ENCODE data around the gene SEMA3D. TPM values are rescaled to one million over a fixed set of nuclear protein-coding genes. Genes with fewer than 3 reads are reported as not detected.

Gene SEMA3D
- polyA plus RNA-seq, 1 donor from 2014 or later, result 1.6 TPM

- H3K9ac ChIP-seq (ENCODE audit: low read length), result no peak overlapping the region
- H2AFZ ChIP-seq (ENCODE audit: low read depth, low read length), result no peak overlapping the region
- H3K4me2 ChIP-seq (ENCODE audit: low read length), result no peak overlapping the region
- TF ChIP-seq EZH2 (IDR thresholded peaks at IDR 0.05; ENCODE audit: borderline replicate concordance, insufficient read depth, low read length, poor library complexity, severe bottlenecking) (no peak), RAD21 (conservative IDR thresholded peaks at IDR 0.05) (no peak), POLR2AphosphoS5 (IDR thresholded peaks at IDR 0.05) (no peak), EP300 (conservative IDR thresholded peaks at IDR 0.05; ENCODE audit: poor library complexity, severe bottlenecking) (no peak), CTCF (IDR thresholded peaks at IDR 0.05; ENCODE audit: poor library complexity, severe bottlenecking) (no peak), SMC3 (conservative IDR thresholded peaks at IDR 0.05; ENCODE audit: poor library complexity) (no peak)
- H3K36me3 ChIP-seq (ENCODE audit: insufficient read depth, low read length), result no peaks in the 10 kb centered on the region
- no peaks in the 10 kb centered on the region for H3K27me3 ChIP-seq (ENCODE audit: insufficient read depth, low read depth, low read length)
- H3K79me2 ChIP-seq (replicated peaks; ENCODE audit: insufficient read depth, low read length), result no peaks in the 10 kb centered on the region
- no peaks in the 10 kb centered on the region for H3F3A ChIP-seq (ENCODE audit: insufficient read depth, low read length, poor library complexity, severe bottlenecking)
- no peaks in the 10 kb centered on the region for H3K9me2 ChIP-seq (ENCODE audit: insufficient read depth, low read length)
- no peaks in the 10 kb centered on the region for H3K9me3 ChIP-seq (ENCODE audit: low read length)
- no peak overlapping the region for H3K27ac ChIP-seq (ENCODE audit: low read length)
- no peak overlapping the region for H3K4me3 ChIP-seq (ENCODE audit: low read length)
- no peaks in the 10 kb centered on the region for H4K20me1 ChIP-seq (ENCODE audit: insufficient read depth)
Measured at GRCh38 chr7:85204061-85204460, 17.2 kb upstream of the SEMA3D start.

- Histone ChIP-seq H3K9me3 (ENCODE audit: low read length) (no peaks in the 10 kb centered on the region), H3K9me2 (ENCODE audit: insufficient read depth, low read length) (no peaks in the 10 kb centered on the region), H3K4me3 (ENCODE audit: low read length) (no peak overlapping the region), H3K27ac (ENCODE audit: low read length) (no peak overlapping the region), H2AFZ (ENCODE audit: low read depth, low read length) (no peak overlapping the region), H3K79me2 (replicated peaks; ENCODE audit: insufficient read depth, low read length) (no peaks in the 10 kb centered on the region), H3K9ac (ENCODE audit: low read length) (no peak overlapping the region), H3K27me3 (ENCODE audit: insufficient read depth, low read depth, low read length) (no peaks in the 10 kb centered on the region), H3K36me3 (ENCODE audit: insufficient read depth, low read length) (no peaks in the 10 kb centered on the region), H3F3A (ENCODE audit: insufficient read depth, low read length, poor library complexity, severe bottlenecking) (no peaks in the 10 kb centered on the region), H3K4me2 (ENCODE audit: low read length) (no peak overlapping the region), H4K20me1 (ENCODE audit: insufficient read depth) (no peaks in the 10 kb centered on the region)
- TF ChIP-seq RAD21 (conservative IDR thresholded peaks at IDR 0.05) (no peak), CTCF (IDR thresholded peaks at IDR 0.05; ENCODE audit: poor library complexity, severe bottlenecking) (no peak), EZH2 (IDR thresholded peaks at IDR 0.05; ENCODE audit: borderline replicate concordance, insufficient read depth, low read length, poor library complexity, severe bottlenecking) (no peak), EP300 (conservative IDR thresholded peaks at IDR 0.05; ENCODE audit: poor library complexity, severe bottlenecking) (no peak), REST (IDR thresholded peaks at IDR 0.05; ENCODE audit: borderline replicate concordance) (no peak), POLR2AphosphoS5 (IDR thresholded peaks at IDR 0.05) (no peak), TAF1 (IDR thresholded peaks at IDR 0.05; ENCODE audit: low read depth) (no peak)
Measured at GRCh38 chr7:85201209-85201608, 14.4 kb upstream of the SEMA3D start.

Data from neural cell (in vitro differentiated cells).